Measurements from ENCODE around the gene NOP14.

NOP14 gene

GRCh38 chr4:2977211-2978088 is 14.2 kb upstream of the NOP14 start:
- DNase-seq (ENCODE audit: low read depth), result peak; percentile 44
- TF ChIP-seq CTCF (conservative IDR thresholded peaks at IDR 0.05; ENCODE audit: low read length), result no peak
- no peak overlapping the region for H3K4me3 ChIP-seq (ENCODE audit: low read length)

- no peak for TF ChIP-seq CTCF (conservative IDR thresholded peaks at IDR 0.05; ENCODE audit: low read length)
- no peak for DNase-seq (ENCODE audit: low read depth)
- no peak overlapping the region for H3K4me3 ChIP-seq (ENCODE audit: low read length)
These were observed 8.1 kb upstream of the NOP14 start for GRCh38 chr4:2971275-2971674.

DNA sequence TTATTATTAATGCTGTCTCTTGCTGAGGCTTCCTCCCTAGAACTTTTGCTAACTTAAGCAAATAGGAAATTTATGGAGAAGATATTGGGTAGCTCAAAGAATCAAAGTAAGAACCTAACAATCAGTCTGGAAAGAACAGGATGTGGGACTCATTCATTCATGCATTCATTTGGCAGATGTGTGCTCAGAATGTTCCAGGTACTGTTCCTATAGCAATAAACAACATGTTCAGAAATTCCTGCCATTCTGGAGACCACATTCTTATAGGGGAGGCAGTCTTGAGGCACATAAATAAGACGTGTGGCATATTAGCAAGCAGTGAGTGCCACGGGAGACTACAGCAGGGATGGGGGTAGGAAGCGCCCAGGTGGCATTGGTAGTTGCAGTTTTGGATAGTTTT is 5.2 kb upstream of the NOP14 start:
- DNase-seq (ENCODE audit: low read depth), result peak; percentile 4
- no peak overlapping the region for H3K4me3 ChIP-seq (ENCODE audit: low read length)
- no peak for TF ChIP-seq CTCF (conservative IDR thresholded peaks at IDR 0.05; ENCODE audit: low read length)

DNA sequence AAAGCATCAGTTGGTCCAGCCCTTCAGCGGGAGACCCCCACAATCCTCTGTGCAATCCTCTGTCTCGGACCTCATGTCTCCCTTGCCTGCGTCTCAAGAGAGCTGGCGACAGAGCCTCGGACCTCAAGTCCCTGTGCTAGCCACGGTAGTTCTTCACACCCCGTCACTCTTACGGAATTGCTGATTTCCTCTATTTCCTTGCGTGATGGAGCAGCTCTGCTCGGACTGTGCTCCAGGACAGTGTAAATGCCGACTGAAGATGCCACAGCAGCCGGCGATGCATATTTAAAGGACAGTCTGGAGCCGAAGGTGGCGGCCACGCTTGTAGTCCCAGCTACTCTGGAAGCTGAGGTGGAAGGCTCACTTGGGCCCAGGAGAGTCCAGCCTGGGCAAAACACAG is 2.1 kb upstream of the NOP14 start:
- DNase-seq (ENCODE audit: low read depth), result no peak
- no peak for TF ChIP-seq CTCF (conservative IDR thresholded peaks at IDR 0.05; ENCODE audit: low read length)
- H3K4me3 ChIP-seq (ENCODE audit: low read length), result no peak overlapping the region

GRCh38 chr4:2964706-2965258 is 1.6 kb upstream of the NOP14 start:
- H3K4me3 ChIP-seq (ENCODE audit: low read length), result peak overlapping the region; percentile 89
- no peak for TF ChIP-seq CTCF (conservative IDR thresholded peaks at IDR 0.05; ENCODE audit: low read length)
- no peak for DNase-seq (ENCODE audit: low read depth)

DNA sequence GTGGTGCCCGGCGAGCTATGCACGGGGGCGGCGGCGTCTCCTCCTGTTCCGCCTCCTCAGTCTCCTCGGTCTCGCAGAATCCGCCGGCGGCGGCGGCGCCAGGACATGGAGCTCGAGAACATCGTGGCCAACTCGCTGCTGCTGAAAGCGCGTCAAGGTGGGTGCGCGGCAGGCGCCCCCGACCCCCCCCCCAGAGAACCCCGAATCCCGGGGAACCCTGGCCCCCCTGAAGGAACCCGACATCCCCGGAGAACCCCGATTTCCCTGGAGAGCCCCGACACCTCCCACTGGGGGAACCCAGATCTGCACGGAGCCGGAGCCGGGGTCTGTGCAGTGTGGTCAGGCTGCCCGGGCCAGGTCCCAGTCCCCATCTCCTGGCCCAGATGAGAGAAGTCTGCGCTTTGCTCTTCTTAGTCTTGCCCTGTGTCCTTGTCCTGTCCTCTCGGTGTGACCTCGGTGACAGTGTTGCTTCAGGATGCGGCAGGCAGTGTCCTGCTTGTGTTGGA is 813 bp upstream of the NOP14 start:
- peak; percentile 50 for DNase-seq (ENCODE audit: low read depth)

More for the DNA sequence above, 813 bp upstream of the NOP14 start:
- no peak for TF ChIP-seq CTCF (conservative IDR thresholded peaks at IDR 0.05; ENCODE audit: low read length)
- H3K4me3 ChIP-seq (ENCODE audit: low read length), result peak overlapping the region; percentile 89

Measured in AG10803 (cell line).